H9 (cell line): Measurements from ENCODE around the gene MACROD1. TPM values are rescaled to one million over a fixed set of nuclear protein-coding genes. Genes with fewer than 3 reads are reported as not detected.

Experiments used
- DNase-seq: peaks from one replicate; pipeline ENCODE4 v3.0.0-alpha.2; 2017
- H2AFZ ChIP-seq: one replicate; pipeline ENCODE4 v1.6.1; 2013; ENCODE audit warnings: mild to moderate bottlenecking, low read length, control low read depth, moderate library complexity
- H2AK5ac ChIP-seq: 2 replicates; pipeline ENCODE4 v1.6.1; 2013; ENCODE audit warnings: low read length, control low read depth, mixed read lengths; ENCODE audit not compliant: insufficient read length
- H2BK120ac ChIP-seq: one replicate; pipeline ENCODE4 v1.6.1; 2013; ENCODE audit warnings: low read depth, mild to moderate bottlenecking, low read length, control low read depth, inconsistent platforms; ENCODE audit not compliant: poor library complexity, severe bottlenecking
- H2BK12ac ChIP-seq: 2 replicates; pipeline ENCODE4 v1.6.1; 2013; ENCODE audit warnings: low read length, control low read depth, mixed read lengths, low read depth; ENCODE audit not compliant: insufficient read length
- H2BK15ac ChIP-seq: 2 replicates; pipeline ENCODE4 v1.6.1; 2013; ENCODE audit warnings: low read depth, low read length, control low read depth
- H2BK20ac ChIP-seq: one replicate; pipeline ENCODE4 v1.6.1; 2013; ENCODE audit warnings: low read depth, mild to moderate bottlenecking, low read length, control low read depth, inconsistent platforms; ENCODE audit not compliant: poor library complexity, severe bottlenecking
- H2BK5ac ChIP-seq: 2 replicates; pipeline ENCODE4 v1.6.1; 2013; ENCODE audit warnings: low read length, control low read depth, mixed read lengths; ENCODE audit not compliant: insufficient read length
- H3K14ac ChIP-seq: 2 replicates; pipeline ENCODE4 v1.6.1; 2013; ENCODE audit warnings: low read length, control low read depth; ENCODE audit not compliant: insufficient read depth
- H3K18ac ChIP-seq: 2 replicates; pipeline ENCODE4 v1.6.1; 2013; ENCODE audit warnings: low read depth, mild to moderate bottlenecking, mixed read lengths, low read length, control low read depth; ENCODE audit not compliant: insufficient read length
- H3K23ac ChIP-seq: 2 replicates; pipeline ENCODE4 v1.6.1; 2013; ENCODE audit warnings: low read length, control low read depth, mixed read lengths, low read depth; ENCODE audit not compliant: insufficient read length
- H3K23me2 ChIP-seq: 2 replicates; pipeline ENCODE4 v1.6.1; 2013; ENCODE audit warnings: low read depth, mild to moderate bottlenecking, mixed read lengths, low read length, control low read depth; ENCODE audit not compliant: insufficient read length, poor library complexity, severe bottlenecking
- H3K27ac ChIP-seq: 2 replicates; pipeline ENCODE4 v1.5.1; 2013; ENCODE audit warnings: low read length, control low read depth, mixed read lengths, low read depth; ENCODE audit not compliant: insufficient read length
- H3K27me3 ChIP-seq: 2 replicates; pipeline ENCODE4 v1.6.1; 2013; ENCODE audit warnings: low read length, control low read depth, inconsistent platforms; ENCODE audit not compliant: insufficient read depth
- H3K4ac ChIP-seq: 2 replicates; pipeline ENCODE4 v1.6.1; 2013; ENCODE audit warnings: low read depth, mild to moderate bottlenecking, control low read depth, inconsistent platforms, low read length, moderate library complexity
- H3K4me1 ChIP-seq: 2 replicates; pipeline ENCODE4 v1.6.1; 2013; ENCODE audit warnings: low read length, control low read depth, inconsistent platforms; ENCODE audit not compliant: insufficient read depth
- H3K4me2 ChIP-seq: 2 replicates; pipeline ENCODE4 v1.6.1; 2013; ENCODE audit warnings: low read length, control low read depth, mixed read lengths; ENCODE audit not compliant: insufficient read length, insufficient read depth
- H3K56ac ChIP-seq: 2 replicates; pipeline ENCODE4 v1.6.1; 2013; ENCODE audit warnings: low read depth, mild to moderate bottlenecking, mixed read lengths, low read length, control low read depth; ENCODE audit not compliant: insufficient read length
- H3K79me1 ChIP-seq: 2 replicates; pipeline ENCODE4 v1.6.1; 2013; ENCODE audit warnings: low read depth, mild to moderate bottlenecking, moderate library complexity, low read length, control low read depth, inconsistent platforms; ENCODE audit not compliant: insufficient read depth, poor library complexity, severe bottlenecking
- H3K79me2 ChIP-seq: 2 replicates; pipeline ENCODE4 v1.6.1; 2013; ENCODE audit warnings: low read length, control low read depth, inconsistent platforms; ENCODE audit not compliant: insufficient read depth
- H3K9ac ChIP-seq: 2 replicates; pipeline ENCODE4 v1.6.1; 2013; ENCODE audit warnings: low read length, control low read depth, mixed read lengths; ENCODE audit not compliant: insufficient read length; ENCODE audit errors: extremely low read depth
- H3K9me3 ChIP-seq: one replicate; pipeline ENCODE4 v1.6.1; 2013; ENCODE audit warnings: low read depth, low read length, inconsistent platforms; ENCODE audit not compliant: control insufficient read depth
- H3T11ph ChIP-seq: one replicate; pipeline ENCODE4 v1.6.1; 2013; ENCODE audit warnings: mild to moderate bottlenecking, low read length, control low read depth, inconsistent platforms
- H4K20me1 ChIP-seq: one replicate; pipeline ENCODE4 v1.6.1; 2013; ENCODE audit not compliant: control insufficient read depth, insufficient read length, insufficient read depth
- H4K5ac ChIP-seq: 2 replicates; pipeline ENCODE4 v1.6.1; 2013; ENCODE audit warnings: low read depth, mild to moderate bottlenecking, mixed read lengths, low read length, control low read depth; ENCODE audit not compliant: insufficient read length
- H4K8ac ChIP-seq: replicated peaks from 2 replicates; pipeline ENCODE4 v1.6.1; 2013; ENCODE audit warnings: low read length, control low read depth, mixed read lengths, low read depth; ENCODE audit not compliant: insufficient read length
- H4K91ac ChIP-seq: 2 replicates; pipeline ENCODE4 v1.6.1; 2013; ENCODE audit warnings: low read depth, mild to moderate bottlenecking, moderate library complexity, mixed read lengths, low read length, control low read depth; ENCODE audit not compliant: insufficient read length
- H3K27ac Mint-ChIP-seq, 3 experiments: 2 replicates in 2 of 3; 3 replicates in 1 of 3; pipeline ENCODE4 v1.8.0; 2020 to 2021; ENCODE audit warnings: mixed read lengths in 3 of 3, mild to moderate bottlenecking in 1 of 3, moderate library complexity in 1 of 3
- H3K27me3 Mint-ChIP-seq: 2 replicates; pipeline ENCODE4 v1.8.0; 2021; ENCODE audit warnings: low read depth, mild to moderate bottlenecking, moderate library complexity, mixed read lengths
- H3K36me3 Mint-ChIP-seq, 3 experiments: 2 replicates in 2 of 3; 3 replicates in 1 of 3; pipeline ENCODE4 v1.8.0; 2020 to 2021; ENCODE audit warnings: low read depth in 3 of 3, mixed read lengths in 3 of 3; ENCODE audit not compliant: insufficient read depth in 1 of 3
- H3K4me1 Mint-ChIP-seq, 2 experiments: 2 replicates each; pipeline ENCODE4 v1.8.0; 2020; ENCODE audit warnings: mixed read lengths in 2 of 2
- H3K4me3 Mint-ChIP-seq, 2 experiments: 2 replicates in 1 of 2; 3 replicates in 1 of 2; pipeline ENCODE4 v1.8.0; 2020 to 2021; ENCODE audit warnings: mild to moderate bottlenecking in 2 of 2, mixed read lengths in 2 of 2, moderate library complexity in 1 of 2
- H3K9me3 Mint-ChIP-seq, 2 experiments: 2 replicates in 1 of 2; 3 replicates in 1 of 2; pipeline ENCODE4 v1.8.0; 2020; ENCODE audit warnings: mild to moderate bottlenecking in 2 of 2, mixed read lengths in 2 of 2, moderate library complexity in 1 of 2
- WGBS: extraction: QIAGEN DNeasy Blood & Tissue Kit; methylation state at CpG from one replicate; pipeline ENCODE4 v1.1.7; 2013; ENCODE audit warnings: missing lambda C conversion rate, low lambda C conversion rate, mixed read lengths; ENCODE audit not compliant: insufficient read length; ENCODE audit errors: extremely low coverage; 5-methylcytosine and 5-hydroxymethylcytosine counted together
- total RNA-seq: library from RNA; stranded (reverse); gene quantifications from 2 replicates; pipeline ENCODE4 v1.2.1, GENCODE V29; 2021
- TF ChIP-seq, protein P1 (sequence below): fragments of 200-600 bp; sonication (generic); conservative IDR thresholded peaks from 3 replicates; pipeline ENCODE4 v1.8.0; 2021; ENCODE audit warnings: antibody characterized with exemption, mild to moderate bottlenecking

MACROD1 gene
- total RNA-seq, 1 experiment from 2014 or later: 21.2 TPM

DNA sequence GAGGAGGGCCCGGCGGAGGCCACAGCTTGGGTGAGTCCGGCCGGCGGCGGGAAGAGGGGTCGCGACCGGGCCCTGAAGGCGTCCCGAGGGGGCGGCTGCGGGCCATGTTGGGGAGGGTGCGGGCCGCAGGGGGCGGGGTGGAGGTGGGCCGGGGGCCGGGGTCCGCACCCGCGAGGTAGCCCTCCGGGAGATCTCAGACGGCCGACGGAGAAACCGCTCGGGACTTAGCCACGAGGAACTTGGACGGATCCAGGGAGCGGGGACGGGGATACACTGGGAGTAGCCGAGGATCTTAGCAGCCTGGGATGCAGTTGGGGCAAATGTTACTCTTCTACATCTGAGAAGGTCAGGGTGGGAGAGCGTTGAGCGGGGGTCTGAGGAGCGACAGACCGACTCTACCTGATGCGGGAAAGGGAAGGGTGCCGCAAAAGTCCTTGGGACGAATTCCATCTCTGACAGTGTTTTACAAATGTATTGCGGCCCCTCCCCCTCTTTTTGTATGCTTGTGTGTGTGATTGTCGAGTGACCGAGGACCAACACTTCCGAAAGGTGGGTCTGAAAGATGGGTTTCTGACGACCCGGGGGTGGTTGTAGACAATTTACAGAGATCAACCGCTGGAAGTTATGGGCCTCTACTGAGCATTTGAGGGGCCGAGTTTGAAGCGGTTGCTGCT, 20.7 kb upstream of the MACROD1 start:
- H3K27ac Mint-ChIP-seq: no peak overlapping the region; a peak in 3 of 7 replicates
- H3K18ac ChIP-seq: no peak overlapping the region
- TF ChIP-seq, protein P1, sequence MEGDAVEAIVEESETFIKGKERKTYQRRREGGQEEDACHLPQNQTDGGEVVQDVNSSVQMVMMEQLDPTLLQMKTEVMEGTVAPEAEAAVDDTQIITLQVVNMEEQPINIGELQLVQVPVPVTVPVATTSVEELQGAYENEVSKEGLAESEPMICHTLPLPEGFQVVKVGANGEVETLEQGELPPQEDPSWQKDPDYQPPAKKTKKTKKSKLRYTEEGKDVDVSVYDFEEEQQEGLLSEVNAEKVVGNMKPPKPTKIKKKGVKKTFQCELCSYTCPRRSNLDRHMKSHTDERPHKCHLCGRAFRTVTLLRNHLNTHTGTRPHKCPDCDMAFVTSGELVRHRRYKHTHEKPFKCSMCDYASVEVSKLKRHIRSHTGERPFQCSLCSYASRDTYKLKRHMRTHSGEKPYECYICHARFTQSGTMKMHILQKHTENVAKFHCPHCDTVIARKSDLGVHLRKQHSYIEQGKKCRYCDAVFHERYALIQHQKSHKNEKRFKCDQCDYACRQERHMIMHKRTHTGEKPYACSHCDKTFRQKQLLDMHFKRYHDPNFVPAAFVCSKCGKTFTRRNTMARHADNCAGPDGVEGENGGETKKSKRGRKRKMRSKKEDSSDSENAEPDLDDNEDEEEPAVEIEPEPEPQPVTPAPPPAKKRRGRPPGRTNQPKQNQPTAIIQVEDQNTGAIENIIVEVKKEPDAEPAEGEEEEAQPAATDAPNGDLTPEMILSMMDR: no peak
- no peak overlapping the region for H3T11ph ChIP-seq
- no peak overlapping the region for H4K5ac ChIP-seq
- H3K27ac ChIP-seq: no peak overlapping the region
- no peak overlapping the region for H3K4ac ChIP-seq
- no peak overlapping the region for H2BK5ac ChIP-seq
- H3K27me3 ChIP-seq: no peaks in the 10 kb centered on the region
- peaks cover 3% of the 10 kb centered on the region; the same call in 1 of the 2 replicates for H3K4me1 ChIP-seq
- H3K9me3 ChIP-seq: no peaks in the 10 kb centered on the region
- peaks cover 9 to 26% of the 10 kb centered on the region in 2 experiments for H3K4me1 Mint-ChIP-seq
- H2BK15ac ChIP-seq: no peak overlapping the region
- peaks cover 17 to 28% (median 27%) of the 10 kb centered on the region in 3 experiments for H3K36me3 Mint-ChIP-seq
- no peak overlapping the region for H3K4me3 Mint-ChIP-seq
- no peak overlapping the region for H2BK20ac ChIP-seq
- peaks cover 5% of the 10 kb centered on the region for H3K79me1 ChIP-seq
- peaks cover 1% of the 10 kb centered on the region for H4K20me1 ChIP-seq
- H2BK120ac ChIP-seq: no peak overlapping the region
- peaks cover 20% of the 10 kb centered on the region; the same call in 1 of the 2 replicates for H3K79me2 ChIP-seq
- no peak overlapping the region for H3K14ac ChIP-seq
- H2BK12ac ChIP-seq: no peak overlapping the region
- no peak overlapping the region for H3K23ac ChIP-seq
- H3K9me3 Mint-ChIP-seq: no peaks in the 10 kb centered on the region
- no peak overlapping the region for H2AK5ac ChIP-seq
- H3K4me2 ChIP-seq: no peak overlapping the region
- no peak overlapping the region for H3K56ac ChIP-seq
- H4K8ac ChIP-seq: no peak overlapping the region
- no CpG with 5 or more reads among the region's 48 CpGs for WGBS
- no peak overlapping the region for H2AFZ ChIP-seq
- no peak overlapping the region for H4K91ac ChIP-seq
- H3K23me2 ChIP-seq: peaks cover 8% of the 10 kb centered on the region
- no peaks in the 10 kb centered on the region; the same call in 1 of the 2 replicates for H3K27me3 Mint-ChIP-seq
- DNase-seq: no peak
- no peak overlapping the region for H3K9ac ChIP-seq
